ENCODE measurements around the gene CDK16.

Gene CDK16

DNA sequence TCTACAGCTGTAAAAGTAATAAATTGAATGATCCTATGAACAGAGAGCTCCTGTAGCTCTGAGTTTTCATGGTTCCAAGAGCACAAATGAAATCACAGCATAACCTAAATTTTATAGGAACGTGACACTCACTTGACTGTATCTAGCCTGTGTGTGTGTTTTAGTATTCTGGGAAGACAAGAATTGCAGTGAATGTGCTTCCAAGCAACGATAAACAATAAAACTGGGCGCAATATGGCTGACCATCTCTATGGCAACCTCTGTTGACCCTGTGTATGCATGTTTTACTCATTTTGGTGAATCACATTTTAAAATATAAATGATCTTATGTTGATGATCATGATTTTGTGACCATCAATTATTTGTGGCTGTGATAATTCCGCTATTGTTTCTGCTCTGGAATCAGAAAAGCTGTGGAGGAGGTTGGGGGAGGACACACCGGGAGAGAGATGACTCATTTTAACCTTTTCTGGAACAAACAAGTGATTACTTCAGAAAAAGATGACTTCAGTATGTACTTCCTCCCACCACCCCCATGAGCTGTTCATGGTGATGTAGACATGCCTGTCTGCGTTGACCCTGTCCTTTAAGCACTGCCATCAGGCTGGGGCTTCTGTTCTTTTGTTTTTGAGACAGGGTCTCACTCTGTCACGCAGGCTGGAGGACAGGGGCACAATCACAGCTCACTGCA lies 46.1 kb downstream of the CDK16 start:
- no peak overlapping the region for H3K4me3 ChIP-seq (replicated peaks; ENCODE audit: low read depth, low read length)
- no peak for DNase-seq (ENCODE audit: extremely low read depth, low read depth)
- TF ChIP-seq, protein P1, sequence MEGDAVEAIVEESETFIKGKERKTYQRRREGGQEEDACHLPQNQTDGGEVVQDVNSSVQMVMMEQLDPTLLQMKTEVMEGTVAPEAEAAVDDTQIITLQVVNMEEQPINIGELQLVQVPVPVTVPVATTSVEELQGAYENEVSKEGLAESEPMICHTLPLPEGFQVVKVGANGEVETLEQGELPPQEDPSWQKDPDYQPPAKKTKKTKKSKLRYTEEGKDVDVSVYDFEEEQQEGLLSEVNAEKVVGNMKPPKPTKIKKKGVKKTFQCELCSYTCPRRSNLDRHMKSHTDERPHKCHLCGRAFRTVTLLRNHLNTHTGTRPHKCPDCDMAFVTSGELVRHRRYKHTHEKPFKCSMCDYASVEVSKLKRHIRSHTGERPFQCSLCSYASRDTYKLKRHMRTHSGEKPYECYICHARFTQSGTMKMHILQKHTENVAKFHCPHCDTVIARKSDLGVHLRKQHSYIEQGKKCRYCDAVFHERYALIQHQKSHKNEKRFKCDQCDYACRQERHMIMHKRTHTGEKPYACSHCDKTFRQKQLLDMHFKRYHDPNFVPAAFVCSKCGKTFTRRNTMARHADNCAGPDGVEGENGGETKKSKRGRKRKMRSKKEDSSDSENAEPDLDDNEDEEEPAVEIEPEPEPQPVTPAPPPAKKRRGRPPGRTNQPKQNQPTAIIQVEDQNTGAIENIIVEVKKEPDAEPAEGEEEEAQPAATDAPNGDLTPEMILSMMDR (IDR thresholded peaks at IDR 0.05; ENCODE audit: low read depth, low read length, missing control alignments): no peak

DNA sequence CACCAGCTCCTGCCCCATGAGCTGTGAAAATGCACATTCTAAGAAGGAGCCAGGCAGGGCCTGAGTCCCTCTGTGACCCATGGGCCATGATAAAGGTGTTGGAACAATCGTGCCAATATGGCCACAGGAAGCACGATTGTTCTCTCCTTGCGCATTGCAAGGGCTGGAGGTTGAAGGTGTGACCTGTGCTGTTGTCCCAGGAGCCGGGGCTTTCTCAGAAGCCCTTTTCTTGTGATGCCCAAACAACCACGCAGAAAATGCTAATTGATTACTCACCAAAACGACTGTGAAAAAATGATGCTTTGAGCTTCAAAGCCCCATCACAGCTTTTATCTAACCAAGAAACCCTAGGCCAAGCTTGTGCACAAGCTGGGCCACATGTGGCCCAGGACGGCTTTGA lies 48.2 kb downstream of the CDK16 start:
- H3K4me3 ChIP-seq (replicated peaks; ENCODE audit: low read depth, low read length): no peak overlapping the region
- DNase-seq (ENCODE audit: extremely low read depth, low read depth): no peak
- TF ChIP-seq, protein P1 (IDR thresholded peaks at IDR 0.05; ENCODE audit: low read depth, low read length, missing control alignments): no peak

DNA sequence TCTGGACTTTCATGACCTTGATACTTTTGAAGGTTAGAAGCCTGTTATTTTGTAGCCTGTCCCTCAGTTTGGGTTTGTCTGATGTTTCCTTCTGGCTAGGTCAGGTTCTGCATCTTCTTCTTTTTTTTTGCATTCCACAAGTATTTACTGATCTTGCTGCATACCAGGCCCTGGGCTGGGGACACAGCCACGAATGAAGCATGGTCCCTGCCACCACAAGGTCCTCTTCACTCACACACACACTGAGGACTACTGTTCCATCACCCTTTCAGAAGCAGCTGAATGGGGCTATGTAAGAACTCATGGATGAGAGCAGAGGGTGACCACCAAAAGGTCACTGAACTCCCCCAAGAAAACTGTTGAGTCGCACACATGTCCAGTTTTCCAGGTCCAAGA lies 53.5 kb downstream of the CDK16 start:
- TF ChIP-seq, protein P1 (IDR thresholded peaks at IDR 0.05; ENCODE audit: low read depth, low read length, missing control alignments): no peak
- no peak for DNase-seq (ENCODE audit: extremely low read depth, low read depth)

DNA sequence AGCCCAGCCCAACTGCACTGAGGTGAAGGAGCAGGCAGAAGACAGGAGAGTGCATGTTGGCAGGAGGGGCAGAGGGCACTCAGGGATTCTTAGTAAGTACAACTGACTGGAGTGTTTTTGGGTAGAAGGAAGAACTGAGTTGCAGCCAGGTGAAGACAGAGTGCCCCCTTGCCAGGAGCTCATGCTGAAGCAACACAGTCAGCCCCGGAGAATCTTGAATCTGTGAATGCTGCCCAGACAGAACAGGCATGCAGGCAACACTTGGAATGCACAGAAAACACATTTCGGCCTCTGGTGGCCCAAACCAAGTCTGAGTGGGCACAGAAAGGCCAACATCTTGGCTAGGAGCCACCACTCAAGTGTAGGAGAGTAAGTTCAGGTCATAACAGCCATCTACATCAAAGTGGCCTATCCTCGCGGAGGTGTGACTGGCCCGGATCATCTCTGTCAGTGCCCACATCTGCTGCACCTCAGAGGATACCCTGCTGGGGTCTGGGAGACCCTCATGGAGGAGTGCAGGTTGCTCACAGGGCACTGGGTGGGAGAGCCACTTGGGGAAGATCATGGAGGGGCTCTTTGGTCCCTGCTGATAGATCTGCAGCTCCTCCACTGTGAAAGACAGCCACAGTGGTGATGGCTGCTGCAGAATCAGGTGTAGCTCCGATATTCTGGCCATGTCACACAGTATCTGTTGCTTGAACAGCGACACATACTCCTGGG lies 54.7 kb downstream of the CDK16 start:
- no peak overlapping the region for H3K4me3 ChIP-seq (replicated peaks; ENCODE audit: low read depth, low read length)
- DNase-seq (ENCODE audit: extremely low read depth, low read depth): no peak
- TF ChIP-seq, protein P1 (IDR thresholded peaks at IDR 0.05; ENCODE audit: low read depth, low read length, missing control alignments): no peak

More for the DNA sequence above, 53.5 kb downstream of the CDK16 start:
- no peak overlapping the region for H3K4me3 ChIP-seq (replicated peaks; ENCODE audit: low read depth, low read length)

DNA sequence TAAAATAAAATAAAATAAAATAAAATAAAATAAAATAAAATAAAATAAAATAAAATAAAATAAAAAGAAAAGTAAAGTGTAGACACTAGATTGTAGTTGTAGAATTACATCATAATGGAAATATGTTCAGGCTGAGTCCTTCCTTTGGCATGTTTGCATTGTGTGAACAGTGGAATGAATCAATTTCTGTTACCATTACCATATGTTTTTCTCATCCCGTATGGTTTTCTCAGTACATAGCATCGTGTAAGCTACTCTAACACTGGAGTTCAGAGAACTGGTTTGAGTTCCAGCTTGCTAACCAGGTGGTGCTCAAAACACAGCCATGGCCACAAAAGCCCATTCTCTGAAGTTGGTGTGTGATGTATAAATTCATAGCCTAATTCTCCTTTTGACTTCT lies 60.2 kb downstream of the CDK16 start:
- H3K4me3 ChIP-seq (replicated peaks; ENCODE audit: low read depth, low read length): no peak overlapping the region
- TF ChIP-seq, protein P1 (IDR thresholded peaks at IDR 0.05; ENCODE audit: low read depth, low read length, missing control alignments): no peak
- DNase-seq (ENCODE audit: extremely low read depth, low read depth): peak; percentile 22

All from HFF-Myc (cell line).